Left lung (tissue), 10 donors: Measurements from ENCODE around the gene GPR75. TPM values are rescaled to one million over a fixed set of nuclear protein-coding genes. Genes with fewer than 3 reads are reported as not detected.

Experiments
- ATAC-seq: fragments of 200-7000 bp; cut with Tn5 transposase; one replicate; pipeline ENCODE4 v1.9.1; 2020; ENCODE audit warnings: moderate library complexity
- DNase-seq, 4 donors: peaks; one replicate each; pipeline ENCODE4 v3.0.0-alpha.2; 2013 to 2020
- H3K27ac ChIP-seq, 2 donors: fragments of 200-600 bp; sonication (generic) in 1 of 2; one replicate each; pipeline versions ENCODE4 v1.5.0 to v1.8.0; 2020 to 2021
- H3K27me3 ChIP-seq, 2 donors: fragments of 200-600 bp; sonication (generic) in 1 of 2; one replicate each; pipeline versions ENCODE4 v1.5.0 to v1.8.0; 2020 to 2021
- H3K36me3 ChIP-seq, 2 donors: fragments of 200-600 bp; sonication (generic) in 1 of 2; one replicate each; pipeline versions ENCODE4 v1.5.0 to v1.8.0; 2020 to 2021
- H3K4me1 ChIP-seq, 2 donors: fragments of 200-600 bp; one replicate each; pipeline ENCODE4 v1.8.0; 2021
- H3K4me3 ChIP-seq, 2 donors: fragments of 200-600 bp; sonication (generic) in 1 of 2; one replicate each; pipeline versions ENCODE4 v1.5.0 to v1.8.0; 2020 to 2021; ENCODE audit warnings: mild to moderate bottlenecking in 1 of 2
- H3K9me3 ChIP-seq, 2 donors: fragments of 200-600 bp; sonication (generic) in 1 of 2; one replicate each; pipeline versions ENCODE4 v1.5.0 to v1.8.0; 2020 to 2021
- intact Hi-C, 2 donors: fragments of 100-400 bp; cut with DNase I; formaldehyde crosslinking; loops; one replicate each; pipeline versions ENCODE4 v1.11.2 to v1.14.2; 2022
- polyA plus RNA-seq, 6 donors: library from polyadenylated mRNA; unstranded; fragments of 120-200 nt; gene quantifications; one replicate each; pipeline ENCODE4 v1.2.1, GENCODE V29; 2013; ENCODE audit not compliant: insufficient read length in 6 of 6
- total RNA-seq, 2 donors: library from RNA; stranded (reverse); fragmentation: NEBNext Ultra II Directional; extraction: Animal tissue kit (Norgen Biotek cat#: 25700); gene quantifications; one replicate each; pipeline ENCODE4 v1.2.1, GENCODE V29; 2021
- TF ChIP-seq, protein P1 (sequence below), 2 donors: fragments of 200-600 bp; sonication (generic) in 1 of 2; IDR thresholded peaks; one replicate each; pipeline versions ENCODE4 v1.5.0 to v1.8.0; 2021; ENCODE audit warnings: antibody characterized with exemption in 2 of 2
- donor health status: DM: no; HTN: yes; CAD: no.
- donor health status: DM: no; HTN: no; CAD: no.

Gene GPR75
- total and polyA plus RNA-seq, 8 donors, result 1.3 to 4.7 (median 3.9) TPM

- TF ChIP-seq, protein P1, sequence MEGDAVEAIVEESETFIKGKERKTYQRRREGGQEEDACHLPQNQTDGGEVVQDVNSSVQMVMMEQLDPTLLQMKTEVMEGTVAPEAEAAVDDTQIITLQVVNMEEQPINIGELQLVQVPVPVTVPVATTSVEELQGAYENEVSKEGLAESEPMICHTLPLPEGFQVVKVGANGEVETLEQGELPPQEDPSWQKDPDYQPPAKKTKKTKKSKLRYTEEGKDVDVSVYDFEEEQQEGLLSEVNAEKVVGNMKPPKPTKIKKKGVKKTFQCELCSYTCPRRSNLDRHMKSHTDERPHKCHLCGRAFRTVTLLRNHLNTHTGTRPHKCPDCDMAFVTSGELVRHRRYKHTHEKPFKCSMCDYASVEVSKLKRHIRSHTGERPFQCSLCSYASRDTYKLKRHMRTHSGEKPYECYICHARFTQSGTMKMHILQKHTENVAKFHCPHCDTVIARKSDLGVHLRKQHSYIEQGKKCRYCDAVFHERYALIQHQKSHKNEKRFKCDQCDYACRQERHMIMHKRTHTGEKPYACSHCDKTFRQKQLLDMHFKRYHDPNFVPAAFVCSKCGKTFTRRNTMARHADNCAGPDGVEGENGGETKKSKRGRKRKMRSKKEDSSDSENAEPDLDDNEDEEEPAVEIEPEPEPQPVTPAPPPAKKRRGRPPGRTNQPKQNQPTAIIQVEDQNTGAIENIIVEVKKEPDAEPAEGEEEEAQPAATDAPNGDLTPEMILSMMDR (IDR thresholded peaks at IDR 0.05), result no peak
- peaks cover 0 to 88% of the 10 kb centered on the region in 2 donors for H3K36me3 ChIP-seq
- ATAC-seq, result no peak
- intact Hi-C loops, result no loop called here
- H3K27ac ChIP-seq, result no peak overlapping the region
- H3K4me1 ChIP-seq, result no peaks in the 10 kb centered on the region
- no peaks in the 10 kb centered on the region for H3K27me3 ChIP-seq
- DNase-seq, result no peak
- H3K9me3 ChIP-seq, result no peaks in the 10 kb centered on the region
- H3K4me3 ChIP-seq, result no peak overlapping the region
Observed at GRCh38 chr2:53881360-53881759, 21.6 kb upstream of the GPR75 start.

GRCh38 chr2:53880756-53881155 lies 21.0 kb upstream of the GPR75 start:
- TF ChIP-seq, protein P1 (IDR thresholded peaks at IDR 0.05), result no peak
- Histone ChIP-seq H3K9me3 (no peaks in the 10 kb centered on the region), H3K27ac (no peak overlapping the region), H3K4me3 (no peak overlapping the region), H3K27me3 (no peaks in the 10 kb centered on the region), H3K36me3 (peaks cover 0 to 88% of the 10 kb centered on the region in 2 donors), H3K4me1 (no peaks in the 10 kb centered on the region)
- ATAC-seq (peak; percentile 19), DNase-seq (no peak)
- intact Hi-C loops, result no loop called here

GRCh38 chr2:53877556-53877955 lies 17.8 kb upstream of the GPR75 start:
- intact Hi-C loops, result no loop called here
- ATAC-seq (no peak), DNase-seq (no peak)
- TF ChIP-seq, protein P1 (IDR thresholded peaks at IDR 0.05), result no peak
- Histone ChIP-seq H3K27me3 (no peaks in the 10 kb centered on the region), H3K9me3 (no peaks in the 10 kb centered on the region), H3K36me3 (peaks cover 0 to 88% of the 10 kb centered on the region in 2 donors), H3K27ac (no peak overlapping the region), H3K4me1 (no peaks in the 10 kb centered on the region), H3K4me3 (no peak overlapping the region)

DNA sequence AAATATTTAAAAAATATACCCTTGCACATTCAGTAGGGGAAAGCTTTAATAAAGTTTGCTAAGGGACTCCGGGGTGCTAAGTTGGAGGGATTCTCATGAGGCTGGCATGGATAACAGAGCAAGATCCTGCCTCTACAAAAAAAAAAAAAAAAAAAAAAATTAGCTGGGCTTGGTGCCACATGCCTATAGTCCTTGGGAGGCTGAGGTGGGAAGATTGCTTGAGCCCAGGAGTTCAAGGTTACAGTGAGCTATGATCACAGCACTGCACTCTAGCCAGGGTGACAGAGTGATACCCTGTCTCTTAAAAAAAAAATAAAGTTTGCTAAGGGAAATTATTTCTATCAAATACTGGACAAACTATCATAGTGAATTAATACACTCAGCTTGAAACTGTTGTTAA lies 17.3 kb upstream of the GPR75 start:
- TF ChIP-seq, protein P1 (IDR thresholded peaks at IDR 0.05), result no peak
- ATAC-seq (no peak), DNase-seq (no peak)
- Histone ChIP-seq H3K4me3 (no peak overlapping the region), H3K9me3 (no peaks in the 10 kb centered on the region), H3K27me3 (no peaks in the 10 kb centered on the region), H3K4me1 (no peaks in the 10 kb centered on the region), H3K27ac (no peak overlapping the region), H3K36me3 (peaks cover 0 to 88% of the 10 kb centered on the region in 2 donors)
- intact Hi-C loops, result no loop called here

GRCh38 chr2:53874401-53874950 lies 14.7 kb upstream of the GPR75 start:
- H3K27me3 ChIP-seq, result no peaks in the 10 kb centered on the region
- H3K9me3 ChIP-seq, result no peaks in the 10 kb centered on the region
- H3K36me3 ChIP-seq, result peaks cover 0 to 93% of the 10 kb centered on the region in 2 donors
- H3K4me1 ChIP-seq, result no peaks in the 10 kb centered on the region
- DNase-seq (no peak), ATAC-seq (no peak)
- intact Hi-C loops, result no loop called here
- H3K27ac ChIP-seq, result no peak overlapping the region
- TF ChIP-seq, protein P1 (IDR thresholded peaks at IDR 0.05), result no peak
- no peak overlapping the region for H3K4me3 ChIP-seq
